Neural cell (in vitro differentiated cells): Measurements from ENCODE around the gene C2orf42. TPM values are rescaled to one million over a fixed set of nuclear protein-coding genes. Genes with fewer than 3 reads are reported as not detected.

Experiments
- H2AFZ ChIP-seq: fragments of 200-600, 300-800 bp; sonication (generic), shearing (Covaris generic); 2 replicates; pipeline ENCODE4 v1.6.0; 2014; ENCODE audit warnings: low read depth, mild to moderate bottlenecking, antibody characterized with exemption, low read length, moderate library complexity
- H3F3A ChIP-seq: fragments of 200-600 bp; shearing (Covaris generic); 2 replicates; pipeline ENCODE4 v1.6.1; 2016; ENCODE audit warnings: mild to moderate bottlenecking, moderate library complexity, mixed read lengths, antibody characterized with exemption, low read length; ENCODE audit not compliant: insufficient read depth, poor library complexity, severe bottlenecking
- H3K27ac ChIP-seq: fragments of 200-600, 300-800 bp; sonication (generic), shearing (Covaris generic); 2 replicates; pipeline ENCODE4 v1.5.1; 2014; ENCODE audit warnings: mild to moderate bottlenecking, low read length, moderate library complexity
- H3K27me3 ChIP-seq: fragments of 300-800, 200-600 bp; sonication (generic), shearing (Covaris generic); 2 replicates; pipeline ENCODE4 v1.6.0; 2014; ENCODE audit warnings: mild to moderate bottlenecking, low read depth, low read length, moderate library complexity; ENCODE audit not compliant: insufficient read depth
- H3K36me3 ChIP-seq: fragments of 300-800, 200-600 bp; sonication (generic), shearing (Covaris generic); 2 replicates; pipeline ENCODE4 v1.5.1; 2014; ENCODE audit warnings: mild to moderate bottlenecking, antibody characterized with exemption, low read length, moderate library complexity; ENCODE audit not compliant: insufficient read depth
- H3K4me2 ChIP-seq: fragments of 300-800, 200-600 bp; sonication (generic), shearing (Covaris generic); 2 replicates; pipeline ENCODE4 v1.6.0; 2014; ENCODE audit warnings: mild to moderate bottlenecking, low read length
- H3K4me3 ChIP-seq: fragments of 300-800, 200-600 bp; sonication (generic), shearing (Covaris generic); 2 replicates; pipeline ENCODE4 v1.5.1; 2014; ENCODE audit warnings: mild to moderate bottlenecking, low read length, moderate library complexity
- H3K79me2 ChIP-seq: fragments of 200-600 bp; shearing (Covaris generic); replicated peaks from 2 replicates; pipeline ENCODE4 v1.6.0; 2014; ENCODE audit warnings: mild to moderate bottlenecking, low read length, moderate library complexity; ENCODE audit not compliant: insufficient read depth
- H3K9ac ChIP-seq: fragments of 300-800, 200-600 bp; sonication (generic), shearing (Covaris generic); 2 replicates; pipeline ENCODE4 v1.6.1; 2016; ENCODE audit warnings: mild to moderate bottlenecking, low read length, mixed read lengths
- H3K9me2 ChIP-seq: fragments of 200-600 bp; shearing (Covaris generic); 2 replicates; pipeline ENCODE4 v1.6.1; 2016; ENCODE audit warnings: mild to moderate bottlenecking, low read length, mixed read lengths; ENCODE audit not compliant: insufficient read depth
- H3K9me3 ChIP-seq: fragments of 200-600, 300-800 bp; sonication (generic), shearing (Covaris generic); 2 replicates; pipeline ENCODE4 v1.6.1; 2016; ENCODE audit warnings: mild to moderate bottlenecking, mixed run types, low read length, moderate library complexity, mixed read lengths
- H4K20me1 ChIP-seq: fragments of 200-600 bp; shearing (Covaris generic); 2 replicates; pipeline ENCODE4 v1.6.1; 2016; ENCODE audit warnings: mild to moderate bottlenecking, mixed run types; ENCODE audit not compliant: insufficient read depth
- EP300 ChIP-seq: fragments of 450-650 bp; conservative IDR thresholded peaks from 2 replicates; pipeline ENCODE4 v1.6.1; 2014; ENCODE audit warnings: antibody characterized with exemption, mild to moderate bottlenecking, moderate library complexity; ENCODE audit not compliant: poor library complexity, severe bottlenecking
- EZH2 ChIP-seq: fragments of 200-600, 300-800 bp; shearing (Covaris generic), sonication (generic); IDR thresholded peaks from 2 replicates; pipeline ENCODE4 v1.6.1; 2014; ENCODE audit warnings: antibody characterized with exemption, low read length, borderline replicate concordance, mild to moderate bottlenecking; ENCODE audit not compliant: insufficient read depth, poor library complexity, severe bottlenecking
- MXI1 ChIP-seq: fragments of 450-650 bp; conservative IDR thresholded peaks from 2 replicates; pipeline ENCODE4 v1.6.1; 2014; ENCODE audit warnings: antibody characterized with exemption, mild to moderate bottlenecking; ENCODE audit not compliant: poor library complexity, severe bottlenecking
- POLR2AphosphoS5 ChIP-seq: IDR thresholded peaks from 2 replicates; pipeline ENCODE4 v1.6.1; 2012
- RAD21 ChIP-seq: fragments of 450-650 bp; conservative IDR thresholded peaks from 2 replicates; pipeline ENCODE4 v1.6.1; 2014; ENCODE audit warnings: antibody characterized with exemption, mild to moderate bottlenecking, moderate library complexity
- REST ChIP-seq: IDR thresholded peaks from 2 replicates; pipeline ENCODE4 v1.6.1; 2012; ENCODE audit warnings: borderline replicate concordance
- SMC3 ChIP-seq: fragments of 450-650 bp; conservative IDR thresholded peaks from 2 replicates; pipeline ENCODE4 v1.6.1; 2014; ENCODE audit warnings: antibody characterized with exemption, mild to moderate bottlenecking, moderate library complexity; ENCODE audit not compliant: poor library complexity
- TAF1 ChIP-seq: IDR thresholded peaks from 2 replicates; pipeline ENCODE4 v1.6.1; 2012; ENCODE audit warnings: low read depth
- polyA plus RNA-seq: library from polyadenylated mRNA; depleted of rRNA; stranded (reverse); fragments of >200 nt; gene quantifications from 2 replicates; pipeline ENCODE4 v1.2.3, GENCODE V29; 2014
- TF ChIP-seq, protein P1 (sequence below): fragments of 450-650 bp; IDR thresholded peaks from 2 replicates; pipeline ENCODE4 v1.5.1; 2014; ENCODE audit warnings: antibody characterized with exemption, mild to moderate bottlenecking, moderate library complexity; ENCODE audit not compliant: poor library complexity, severe bottlenecking

Gene C2orf42
- polyA plus RNA-seq, 1 donor from 2014 or later: 14.4 TPM

- H3F3A ChIP-seq: no peaks in the 10 kb centered on the region
- TF ChIP-seq RAD21 (no peak), EZH2 (no peak), TAF1 (no peak), POLR2AphosphoS5 (no peak), SMC3 (no peak), REST (no peak), MXI1 (no peak), EP300 (no peak)
- TF ChIP-seq, protein P1, sequence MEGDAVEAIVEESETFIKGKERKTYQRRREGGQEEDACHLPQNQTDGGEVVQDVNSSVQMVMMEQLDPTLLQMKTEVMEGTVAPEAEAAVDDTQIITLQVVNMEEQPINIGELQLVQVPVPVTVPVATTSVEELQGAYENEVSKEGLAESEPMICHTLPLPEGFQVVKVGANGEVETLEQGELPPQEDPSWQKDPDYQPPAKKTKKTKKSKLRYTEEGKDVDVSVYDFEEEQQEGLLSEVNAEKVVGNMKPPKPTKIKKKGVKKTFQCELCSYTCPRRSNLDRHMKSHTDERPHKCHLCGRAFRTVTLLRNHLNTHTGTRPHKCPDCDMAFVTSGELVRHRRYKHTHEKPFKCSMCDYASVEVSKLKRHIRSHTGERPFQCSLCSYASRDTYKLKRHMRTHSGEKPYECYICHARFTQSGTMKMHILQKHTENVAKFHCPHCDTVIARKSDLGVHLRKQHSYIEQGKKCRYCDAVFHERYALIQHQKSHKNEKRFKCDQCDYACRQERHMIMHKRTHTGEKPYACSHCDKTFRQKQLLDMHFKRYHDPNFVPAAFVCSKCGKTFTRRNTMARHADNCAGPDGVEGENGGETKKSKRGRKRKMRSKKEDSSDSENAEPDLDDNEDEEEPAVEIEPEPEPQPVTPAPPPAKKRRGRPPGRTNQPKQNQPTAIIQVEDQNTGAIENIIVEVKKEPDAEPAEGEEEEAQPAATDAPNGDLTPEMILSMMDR: no peak
- peak overlapping the region; percentile 67 for H3K27ac ChIP-seq
- no peak overlapping the region for H3K4me2 ChIP-seq
- H3K9ac ChIP-seq: peak overlapping the region; percentile 71
- H3K9me3 ChIP-seq: no peaks in the 10 kb centered on the region
- no peaks in the 10 kb centered on the region for H3K36me3 ChIP-seq
- H2AFZ ChIP-seq: peak overlapping the region; percentile 19
- peak overlapping the region; percentile 59 for H3K4me3 ChIP-seq
- H3K27me3 ChIP-seq: no peaks in the 10 kb centered on the region
- H3K79me2 ChIP-seq: no peaks in the 10 kb centered on the region
- no peaks in the 10 kb centered on the region for H3K9me2 ChIP-seq
- no peaks in the 10 kb centered on the region for H4K20me1 ChIP-seq
Observed at GRCh38 chr2:70125498-70125898, 65.3 kb downstream of the C2orf42 start.

- no peaks in the 10 kb centered on the region for H3K9me3 ChIP-seq
- no peaks in the 10 kb centered on the region for H3K9me2 ChIP-seq
- H3K79me2 ChIP-seq: no peaks in the 10 kb centered on the region
- no peaks in the 10 kb centered on the region for H3F3A ChIP-seq
- peak overlapping the region; percentile 71 for H3K9ac ChIP-seq
- H3K36me3 ChIP-seq: no peaks in the 10 kb centered on the region
- peak overlapping the region; percentile 59 for H3K4me3 ChIP-seq
- no peaks in the 10 kb centered on the region for H4K20me1 ChIP-seq
- H2AFZ ChIP-seq: peak overlapping the region; percentile 19
- H3K4me2 ChIP-seq: no peak overlapping the region
- H3K27ac ChIP-seq: peak overlapping the region; percentile 67
- TF ChIP-seq TAF1: no peak
- peak; percentile 18 for TF ChIP-seq POLR2AphosphoS5
- TF ChIP-seq REST: no peak
- TF ChIP-seq, protein P1: peak; percentile 12
- TF ChIP-seq MXI1: no peak
- no peaks in the 10 kb centered on the region for H3K27me3 ChIP-seq
Observed at GRCh38 chr2:70124983-70125480, 65.8 kb downstream of the C2orf42 start.
